GM12875 (cell line): ENCODE measurements around the gene MXI1.
A peak's percentile ranks its signal among the peaks of the same experiment; 100 is the strongest.

Source experiments
- H3K4me3 ChIP-seq: one replicate; pipeline ENCODE4 v1.5.1; 2011; ENCODE audit warnings: low read depth, low read length, control low read depth
- CTCF ChIP-seq: IDR thresholded peaks from 2 replicates; pipeline ENCODE4 v1.5.1; 2011; ENCODE audit warnings: low read depth, mild to moderate bottlenecking, control low read depth, inconsistent platforms, low read length, moderate library complexity, borderline replicate concordance; ENCODE audit not compliant: insufficient read depth

MXI1 gene

GRCh38 chr10:110296966-110297365 lies 89.6 kb downstream of the MXI1 start:
- no peak for TF ChIP-seq CTCF
- H3K4me3 ChIP-seq, result no peak overlapping the region

GRCh38 chr10:110300486-110300986 lies 93.1 kb downstream of the MXI1 start:
- no peak overlapping the region for H3K4me3 ChIP-seq
- TF ChIP-seq CTCF, result no peak

GRCh38 chr10:110303681-110304080 lies 96.3 kb downstream of the MXI1 start:
- peak overlapping the region; percentile 85 for H3K4me3 ChIP-seq
- TF ChIP-seq CTCF, result no peak

- no peak for TF ChIP-seq CTCF
Measured at GRCh38 chr10:110304394-110304779, 97.0 kb downstream of the MXI1 start.

GRCh38 chr10:110304780-110305421 lies 97.5 kb downstream of the MXI1 start, which contains the start of gene SMNDC1:
Gene SMNDC1, minus strand, starts transcription at chr10:110304920. Its CDS starts 1,333 bp downstream, at chr10:110303587.
- no peak for TF ChIP-seq CTCF
- H3K4me3 ChIP-seq, result peak within 1 kb of the TSS; percentile 85

More at GRCh38 chr10:110304394-110304779, 97.0 kb downstream of the MXI1 start:
- H3K4me3 ChIP-seq, result peak overlapping the region; percentile 85

GRCh38 chr10:110305767-110306451 lies 98.5 kb downstream of the MXI1 start:
- peak; percentile 50; the same call in 1 of the 2 replicates for TF ChIP-seq CTCF
- no peak overlapping the region for H3K4me3 ChIP-seq

- no peak for TF ChIP-seq CTCF
- no peak overlapping the region for H3K4me3 ChIP-seq
Measured at GRCh38 chr10:110306452-110306768, 99.0 kb downstream of the MXI1 start.
